Activated T-cell treated with anti-CD3 and anti-CD28 coated beads, Interleukin-2, amount 50 U/mL, for 24 hours (primary cell): ENCODE results near the gene SPRED1.

Source experiments
- DNase-seq: peaks from one replicate; pipeline ENCODE4 v3.0.0-alpha.2; 2020
- H3K27ac Mint-ChIP-seq: 2 replicates; pipeline ENCODE4 v1.8.0; 2020; ENCODE audit warnings: mild to moderate bottlenecking, mixed read lengths
- H3K27me3 Mint-ChIP-seq: 2 replicates; pipeline ENCODE4 v1.8.0; 2020; ENCODE audit warnings: mixed read lengths
- H3K36me3 Mint-ChIP-seq: 2 replicates; pipeline ENCODE4 v1.8.0; 2020; ENCODE audit warnings: low read depth, mixed read lengths
- H3K4me1 Mint-ChIP-seq: 2 replicates; pipeline ENCODE4 v1.8.0; 2020; ENCODE audit warnings: low read depth, mixed read lengths
- H3K4me3 Mint-ChIP-seq: 2 replicates; pipeline ENCODE4 v1.8.0; 2020; ENCODE audit warnings: mild to moderate bottlenecking, moderate library complexity, mixed read lengths
- H3K9me3 Mint-ChIP-seq: 2 replicates; pipeline ENCODE4 v1.8.0; 2020; ENCODE audit warnings: mixed read lengths

SPRED1 gene

GRCh38 chr15:38252481-38253350 is at the start of gene SPRED1:
Gene SPRED1 (plus strand): TSS chr15:38252836. CDS start chr15:38253186, 350 bp downstream.
- peaks cover 43% of the 10 kb centered on the region for H3K27me3 Mint-ChIP-seq
- peak within 1 kb of the TSS; percentile 82 for H3K4me3 Mint-ChIP-seq
- DNase-seq, result peak; percentile 57

GRCh38 chr15:38205526-38206272 is 46.9 kb upstream of the SPRED1 start:
- Mint-ChIP-seq H3K27me3 (peaks cover 38% of the 10 kb centered on the region), H3K4me1 (no peaks in the 10 kb centered on the region), H3K4me3 (no peak overlapping the region), H3K36me3 (no peaks in the 10 kb centered on the region), H3K9me3 (no peaks in the 10 kb centered on the region), H3K27ac (no peak overlapping the region)
- no peak for DNase-seq

More at GRCh38 chr15:38252481-38253350, at the start of gene SPRED1:
- peak within 1 kb of the TSS; percentile 84 for H3K27ac Mint-ChIP-seq
- no peaks in the 10 kb centered on the region for H3K9me3 Mint-ChIP-seq
- H3K4me1 Mint-ChIP-seq, result peaks cover 33% of the 10 kb centered on the region
- no peaks in the 10 kb centered on the region for H3K36me3 Mint-ChIP-seq

GRCh38 chr15:38207621-38208020 is 45.0 kb upstream of the SPRED1 start:
- H3K27me3 Mint-ChIP-seq, result peaks cover 33% of the 10 kb centered on the region
- no peaks in the 10 kb centered on the region for H3K9me3 Mint-ChIP-seq
- no peaks in the 10 kb centered on the region for H3K4me1 Mint-ChIP-seq
- no peak overlapping the region for H3K27ac Mint-ChIP-seq
- no peak for DNase-seq
- no peak overlapping the region for H3K4me3 Mint-ChIP-seq
- H3K36me3 Mint-ChIP-seq, result no peaks in the 10 kb centered on the region

- peaks cover 28% of the 10 kb centered on the region for H3K27me3 Mint-ChIP-seq
- no peaks in the 10 kb centered on the region for H3K9me3 Mint-ChIP-seq
- H3K4me3 Mint-ChIP-seq, result no peak overlapping the region
- DNase-seq, result no peak
- no peak overlapping the region for H3K27ac Mint-ChIP-seq
- no peaks in the 10 kb centered on the region for H3K36me3 Mint-ChIP-seq
- H3K4me1 Mint-ChIP-seq, result no peaks in the 10 kb centered on the region
These were observed 44.4 kb upstream of the SPRED1 start for GRCh38 chr15:38208206-38208605.

- DNase-seq, result no peak
- no peak overlapping the region for H3K27ac Mint-ChIP-seq
- H3K4me3 Mint-ChIP-seq, result no peak overlapping the region
These were observed 43.9 kb upstream of the SPRED1 start for GRCh38 chr15:38208779-38209178.

GRCh38 chr15:38211249-38211648 is 41.4 kb upstream of the SPRED1 start:
- H3K27me3 Mint-ChIP-seq, result peaks cover 14% of the 10 kb centered on the region
- no peaks in the 10 kb centered on the region for H3K9me3 Mint-ChIP-seq
- no peaks in the 10 kb centered on the region for H3K4me1 Mint-ChIP-seq
- no peak overlapping the region for H3K27ac Mint-ChIP-seq
- no peaks in the 10 kb centered on the region for H3K36me3 Mint-ChIP-seq
- H3K4me3 Mint-ChIP-seq, result no peak overlapping the region
- no peak for DNase-seq

More at GRCh38 chr15:38208779-38209178, 43.9 kb upstream of the SPRED1 start:
- H3K9me3 Mint-ChIP-seq, result no peaks in the 10 kb centered on the region
- H3K4me1 Mint-ChIP-seq, result no peaks in the 10 kb centered on the region
- peaks cover 23% of the 10 kb centered on the region for H3K27me3 Mint-ChIP-seq
- H3K36me3 Mint-ChIP-seq, result no peaks in the 10 kb centered on the region

- Mint-ChIP-seq H3K27ac (no peak overlapping the region), H3K4me1 (no peaks in the 10 kb centered on the region), H3K36me3 (no peaks in the 10 kb centered on the region), H3K27me3 (peaks cover 14% of the 10 kb centered on the region), H3K4me3 (no peak overlapping the region), H3K9me3 (no peaks in the 10 kb centered on the region)
- DNase-seq, result no peak
These were observed 40.8 kb upstream of the SPRED1 start for GRCh38 chr15:38211811-38212210.

- Mint-ChIP-seq H3K9me3 (no peaks in the 10 kb centered on the region), H3K27ac (no peak overlapping the region), H3K4me3 (no peak overlapping the region), H3K4me1 (peaks cover 3% of the 10 kb centered on the region), H3K36me3 (no peaks in the 10 kb centered on the region), H3K27me3 (peaks cover 11% of the 10 kb centered on the region)
- no peak for DNase-seq
These were observed 39.8 kb upstream of the SPRED1 start for GRCh38 chr15:38212729-38213351.

- Mint-ChIP-seq H3K9me3 (no peaks in the 10 kb centered on the region), H3K27ac (no peak overlapping the region), H3K4me3 (no peak overlapping the region), H3K27me3 (peaks cover 8% of the 10 kb centered on the region), H3K36me3 (no peaks in the 10 kb centered on the region), H3K4me1 (peaks cover 3% of the 10 kb centered on the region)
- DNase-seq, result no peak
These were observed 39.3 kb upstream of the SPRED1 start for GRCh38 chr15:38213356-38213755.

GRCh38 chr15:38215707-38216106 is 36.9 kb upstream of the SPRED1 start:
- Mint-ChIP-seq H3K36me3 (no peaks in the 10 kb centered on the region), H3K4me3 (no peak overlapping the region), H3K4me1 (peaks cover 3% of the 10 kb centered on the region), H3K9me3 (no peaks in the 10 kb centered on the region), H3K27ac (no peak overlapping the region), H3K27me3 (peaks cover 11% of the 10 kb centered on the region)
- no peak for DNase-seq

- no peaks in the 10 kb centered on the region for H3K9me3 Mint-ChIP-seq
- no peaks in the 10 kb centered on the region for H3K36me3 Mint-ChIP-seq
- H3K27ac Mint-ChIP-seq, result no peak overlapping the region
- DNase-seq, result no peak
- H3K27me3 Mint-ChIP-seq, result peaks cover 11% of the 10 kb centered on the region
- no peak overlapping the region for H3K4me3 Mint-ChIP-seq
- H3K4me1 Mint-ChIP-seq, result peaks cover 3% of the 10 kb centered on the region
These were observed 35.9 kb upstream of the SPRED1 start for GRCh38 chr15:38216763-38217162.

- peaks cover 11% of the 10 kb centered on the region for H3K27me3 Mint-ChIP-seq
- no peak for DNase-seq
These were observed 35.4 kb upstream of the SPRED1 start for GRCh38 chr15:38217191-38217595.

GRCh38 chr15:38217788-38218609 is 34.6 kb upstream of the SPRED1 start:
- H3K36me3 Mint-ChIP-seq, result no peaks in the 10 kb centered on the region
- peaks cover 11% of the 10 kb centered on the region for H3K27me3 Mint-ChIP-seq

More at GRCh38 chr15:38217191-38217595, 35.4 kb upstream of the SPRED1 start:
- Mint-ChIP-seq H3K4me1 (peaks cover 3% of the 10 kb centered on the region), H3K9me3 (no peaks in the 10 kb centered on the region), H3K36me3 (no peaks in the 10 kb centered on the region), H3K27ac (no peak overlapping the region), H3K4me3 (no peak overlapping the region)

More at GRCh38 chr15:38217788-38218609, 34.6 kb upstream of the SPRED1 start:
- DNase-seq, result no peak
- H3K4me1 Mint-ChIP-seq, result peaks cover 3% of the 10 kb centered on the region
- no peak overlapping the region for H3K27ac Mint-ChIP-seq
- no peak overlapping the region for H3K4me3 Mint-ChIP-seq
- H3K9me3 Mint-ChIP-seq, result no peaks in the 10 kb centered on the region
